Fibroblast of lung (primary cell): ENCODE data around the gene ARHGEF11.

Source experiments
- CTCF ChIP-seq, 2 donors: IDR thresholded peaks in 1 of 2; conservative IDR thresholded peaks in 1 of 2; 1 replicate in 1 of 2; 2 replicates in 1 of 2; pipeline ENCODE4 v1.5.1; 2011 to 2012; ENCODE audit warnings: low read length in 2 of 2, control low read depth in 1 of 2, inconsistent platforms in 1 of 2, low read depth in 1 of 2, mild to moderate bottlenecking in 1 of 2
- EZH2 ChIP-seq: IDR thresholded peaks from 2 replicates; pipeline ENCODE4 v1.5.1; 2012; ENCODE audit warnings: low read length, control low read depth, mild to moderate bottlenecking; ENCODE audit errors: missing control alignments

DNA sequence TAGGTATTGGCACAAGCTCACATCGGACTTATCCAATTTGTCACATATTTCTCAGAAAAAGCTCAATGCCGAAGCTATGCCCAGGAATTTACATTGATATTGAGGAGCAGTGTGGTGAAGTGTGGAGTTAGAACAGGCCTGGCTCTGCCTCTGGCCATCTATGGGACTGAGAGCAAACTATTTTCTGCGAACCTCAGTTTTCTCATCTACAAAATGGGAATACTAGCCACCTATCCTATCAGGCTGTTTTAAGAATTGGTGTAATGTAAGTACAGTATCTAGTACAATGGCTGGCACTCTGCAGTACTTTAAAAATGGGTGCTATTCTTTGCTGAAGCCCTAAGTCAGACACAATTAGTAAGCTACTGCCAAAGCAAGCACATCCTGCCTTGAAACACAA lies 47.2 kb downstream of the ARHGEF11 start:
- TF ChIP-seq CTCF (conservative IDR thresholded peaks at IDR 0.05 in 1 of 2, IDR thresholded peaks at IDR 0.05 in 1 of 2; ENCODE audit: low read depth in 1 of 2, low read length in 2 of 2) = no peak
- TF ChIP-seq EZH2 = no peak
